HFFc6 (cell line): ENCODE results near the gene EFEMP1. TPM values are rescaled to one million over a fixed set of nuclear protein-coding genes. Genes with fewer than 3 reads are reported as not detected.

Source experiments
- DNase-seq: peaks from one replicate; pipeline ENCODE4 v3.0.0-alpha.2; 2018
- H3K27ac Mint-ChIP-seq: 2 replicates; pipeline ENCODE4 v1.8.0; 2020; ENCODE audit warnings: mild to moderate bottlenecking, mixed read lengths
- H3K27me3 Mint-ChIP-seq: 2 replicates; pipeline ENCODE4 v1.8.0; 2021; ENCODE audit warnings: mild to moderate bottlenecking, moderate library complexity, mixed read lengths; ENCODE audit not compliant: insufficient read depth
- H3K36me3 Mint-ChIP-seq: 2 replicates; pipeline ENCODE4 v1.8.0; 2021; ENCODE audit warnings: low read depth, mixed read lengths
- H3K4me1 Mint-ChIP-seq: 2 replicates; pipeline ENCODE4 v1.8.0; 2020; ENCODE audit warnings: low read depth, mixed read lengths
- H3K4me3 Mint-ChIP-seq: 2 replicates; pipeline ENCODE4 v1.8.0; 2020; ENCODE audit warnings: mild to moderate bottlenecking, moderate library complexity, mixed read lengths
- H3K9me3 Mint-ChIP-seq: 2 replicates; pipeline ENCODE4 v1.8.0; 2020; ENCODE audit warnings: mild to moderate bottlenecking, mixed read lengths
- CTCF ChIP-seq: fragments of 200-600 bp; sonication (generic); IDR thresholded peaks from 2 replicates; pipeline ENCODE4 v1.5.0; 2021; ENCODE audit warnings: antibody characterized with exemption, mild to moderate bottlenecking
- total RNA-seq, 6 experiments: library from RNA; stranded (reverse); fragmentation: NEBNext Ultra II Directional; extraction: Animal tissue kit (Norgen Biotek cat#: 25700); gene quantifications; 2 replicates in 1 of 6; 3 replicates in 5 of 6; pipeline ENCODE4 v1.2.3, GENCODE V29; 2021

Gene EFEMP1
- total RNA-seq, 6 experiments from 2014 or later = 42.1 to 63.5 (median 51.9) TPM

- Mint-ChIP-seq H3K36me3 (peaks cover 4% of the 10 kb centered on the region), H3K4me1 (peaks cover 44% of the 10 kb centered on the region), H3K27me3 (no peaks in the 10 kb centered on the region), H3K27ac (no peak overlapping the region), H3K4me3 (no peak overlapping the region), H3K9me3 (no peaks in the 10 kb centered on the region)
- TF ChIP-seq CTCF = no peak
- no peak for DNase-seq
These were observed 41.7 kb upstream of the EFEMP1 start for GRCh38 chr2:55965276-55965675.

- Mint-ChIP-seq H3K27ac (no peak overlapping the region), H3K9me3 (no peaks in the 10 kb centered on the region), H3K27me3 (no peaks in the 10 kb centered on the region; the same call in none of the 2 replicates), H3K36me3 (peaks cover 4% of the 10 kb centered on the region), H3K4me1 (peaks cover 52% of the 10 kb centered on the region), H3K4me3 (no peak overlapping the region)
- DNase-seq = no peak
- no peak for TF ChIP-seq CTCF
These were observed 39.3 kb upstream of the EFEMP1 start for GRCh38 chr2:55962915-55963314.

- Mint-ChIP-seq H3K4me1 (peaks cover 55% of the 10 kb centered on the region), H3K27ac (peak overlapping the region; percentile 17; the same call in 1 of the 2 replicates), H3K4me3 (peak overlapping the region; percentile 18), H3K36me3 (peaks cover 4% of the 10 kb centered on the region), H3K27me3 (no peaks in the 10 kb centered on the region; the same call in none of the 2 replicates), H3K9me3 (no peaks in the 10 kb centered on the region)
- peak; percentile 40 for DNase-seq
- peak; percentile 90 for TF ChIP-seq CTCF
These were observed 37.8 kb upstream of the EFEMP1 start for GRCh38 chr2:55961318-55961911.

GRCh38 chr2:55958756-55959155 lies 35.2 kb upstream of the EFEMP1 start:
- no peak for DNase-seq
- no peaks in the 10 kb centered on the region; the same call in none of the 2 replicates for H3K27me3 Mint-ChIP-seq
- H3K4me3 Mint-ChIP-seq = peak overlapping the region; percentile 63
- peak overlapping the region; percentile 59 for H3K27ac Mint-ChIP-seq
- peaks cover 4% of the 10 kb centered on the region for H3K36me3 Mint-ChIP-seq
- peaks cover 45% of the 10 kb centered on the region for H3K4me1 Mint-ChIP-seq
- H3K9me3 Mint-ChIP-seq = no peaks in the 10 kb centered on the region
- no peak for TF ChIP-seq CTCF

GRCh38 chr2:55957142-55957541 lies 33.6 kb upstream of the EFEMP1 start:
- H3K4me1 Mint-ChIP-seq = peaks cover 38% of the 10 kb centered on the region
- DNase-seq = no peak
- no peaks in the 10 kb centered on the region for H3K36me3 Mint-ChIP-seq
- no peak overlapping the region for H3K27ac Mint-ChIP-seq
- H3K27me3 Mint-ChIP-seq = no peaks in the 10 kb centered on the region; the same call in none of the 2 replicates
- H3K9me3 Mint-ChIP-seq = no peaks in the 10 kb centered on the region
- H3K4me3 Mint-ChIP-seq = no peak overlapping the region
- no peak for TF ChIP-seq CTCF
